ENCODE data around the gene COL4A2.
A peak's percentile ranks its signal among the peaks of the same experiment; 100 is the strongest.

The COL4A2 gene

DNA sequence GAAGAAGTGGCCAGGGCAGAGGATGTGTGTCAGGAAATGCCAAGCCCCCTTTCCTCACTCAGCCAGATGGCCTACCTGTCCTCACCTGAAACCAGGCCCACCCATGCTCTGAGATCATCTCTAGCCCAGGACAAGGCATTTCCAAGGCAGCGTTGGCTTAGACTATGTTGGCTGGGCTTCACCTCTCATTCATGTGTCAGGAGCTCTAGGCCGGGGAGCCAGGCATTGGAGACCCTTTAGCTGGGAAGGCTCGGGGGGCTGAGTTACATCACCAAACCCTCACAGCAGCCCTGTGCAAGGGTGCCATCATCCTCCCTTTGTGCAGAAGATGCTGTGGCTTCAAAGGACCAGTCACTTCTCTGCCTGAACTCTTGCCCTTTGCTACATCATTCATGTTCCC is 40.0 kb downstream of the COL4A2 start:
- H3K4me3 ChIP-seq (ENCODE audit: low read depth, low read length), result no peak overlapping the region
- TF ChIP-seq, protein P1, sequence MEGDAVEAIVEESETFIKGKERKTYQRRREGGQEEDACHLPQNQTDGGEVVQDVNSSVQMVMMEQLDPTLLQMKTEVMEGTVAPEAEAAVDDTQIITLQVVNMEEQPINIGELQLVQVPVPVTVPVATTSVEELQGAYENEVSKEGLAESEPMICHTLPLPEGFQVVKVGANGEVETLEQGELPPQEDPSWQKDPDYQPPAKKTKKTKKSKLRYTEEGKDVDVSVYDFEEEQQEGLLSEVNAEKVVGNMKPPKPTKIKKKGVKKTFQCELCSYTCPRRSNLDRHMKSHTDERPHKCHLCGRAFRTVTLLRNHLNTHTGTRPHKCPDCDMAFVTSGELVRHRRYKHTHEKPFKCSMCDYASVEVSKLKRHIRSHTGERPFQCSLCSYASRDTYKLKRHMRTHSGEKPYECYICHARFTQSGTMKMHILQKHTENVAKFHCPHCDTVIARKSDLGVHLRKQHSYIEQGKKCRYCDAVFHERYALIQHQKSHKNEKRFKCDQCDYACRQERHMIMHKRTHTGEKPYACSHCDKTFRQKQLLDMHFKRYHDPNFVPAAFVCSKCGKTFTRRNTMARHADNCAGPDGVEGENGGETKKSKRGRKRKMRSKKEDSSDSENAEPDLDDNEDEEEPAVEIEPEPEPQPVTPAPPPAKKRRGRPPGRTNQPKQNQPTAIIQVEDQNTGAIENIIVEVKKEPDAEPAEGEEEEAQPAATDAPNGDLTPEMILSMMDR (IDR thresholded peaks at IDR 0.05; ENCODE audit: low read depth, low read length, missing control alignments), result no peak
- H3K27ac ChIP-seq, result peak overlapping the region; percentile 99

DNA sequence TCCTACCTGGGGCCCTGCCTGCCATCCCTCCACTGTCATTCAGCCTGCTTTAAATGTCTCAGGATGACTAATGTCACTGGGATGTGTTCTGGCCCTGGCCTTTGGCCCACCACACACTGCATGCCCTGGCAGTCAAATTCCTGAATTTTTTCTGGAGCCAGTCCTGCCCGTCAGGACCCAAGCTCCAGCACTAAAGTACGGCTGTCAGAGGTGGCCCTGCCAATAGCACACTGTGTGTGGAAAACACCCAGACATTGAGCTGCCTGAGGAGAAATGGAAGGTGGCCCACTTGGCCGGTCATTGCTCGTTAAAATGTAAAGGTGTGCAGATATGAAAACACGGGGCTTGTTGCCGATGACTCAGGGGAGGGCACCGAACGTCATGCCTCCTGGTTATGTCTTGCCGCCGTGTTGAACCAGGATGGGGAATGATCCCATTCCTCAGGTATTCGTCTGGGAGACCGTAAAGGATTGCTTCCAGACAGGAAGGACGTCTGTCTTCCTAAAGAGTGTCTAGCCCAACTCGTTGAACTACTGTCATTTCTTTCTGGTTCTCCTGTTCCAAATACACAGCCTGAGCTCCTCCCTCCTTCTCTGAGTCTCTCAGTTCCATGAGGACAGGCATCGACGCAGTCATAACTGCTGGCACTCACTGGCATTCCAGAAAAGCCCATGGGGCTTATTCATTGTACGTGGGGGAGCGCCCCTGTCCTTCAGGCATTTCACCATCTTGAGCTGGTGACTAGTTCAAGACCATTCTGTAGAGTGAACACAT is 40.6 kb downstream of the COL4A2 start:
- peak overlapping the region; percentile 99 for H3K27ac ChIP-seq
- peaks cover 51% of the 10 kb centered on the region for H3K36me3 ChIP-seq (replicated peaks)
- H3K4me3 ChIP-seq (ENCODE audit: low read depth, low read length), result no peak overlapping the region
- no peaks in the 10 kb centered on the region for H3K27me3 ChIP-seq (replicated peaks)
- TF ChIP-seq, protein P1 (IDR thresholded peaks at IDR 0.05; ENCODE audit: low read depth, low read length, missing control alignments), result no peak
- in situ Hi-C loops (cut with HindIII; ENCODE audit: low pct_ligation_motif_present, low sequenced_read_pairs), result no loop called here
- peak; percentile 88 for DNase-seq

More for the DNA sequence above, 40.0 kb downstream of the COL4A2 start:
- in situ Hi-C loops (cut with HindIII; ENCODE audit: low pct_ligation_motif_present, low sequenced_read_pairs), result no loop called here
- H3K27me3 ChIP-seq (replicated peaks), result no peaks in the 10 kb centered on the region
- H3K36me3 ChIP-seq (replicated peaks), result peaks cover 47% of the 10 kb centered on the region
- DNase-seq, result no peak

DNA sequence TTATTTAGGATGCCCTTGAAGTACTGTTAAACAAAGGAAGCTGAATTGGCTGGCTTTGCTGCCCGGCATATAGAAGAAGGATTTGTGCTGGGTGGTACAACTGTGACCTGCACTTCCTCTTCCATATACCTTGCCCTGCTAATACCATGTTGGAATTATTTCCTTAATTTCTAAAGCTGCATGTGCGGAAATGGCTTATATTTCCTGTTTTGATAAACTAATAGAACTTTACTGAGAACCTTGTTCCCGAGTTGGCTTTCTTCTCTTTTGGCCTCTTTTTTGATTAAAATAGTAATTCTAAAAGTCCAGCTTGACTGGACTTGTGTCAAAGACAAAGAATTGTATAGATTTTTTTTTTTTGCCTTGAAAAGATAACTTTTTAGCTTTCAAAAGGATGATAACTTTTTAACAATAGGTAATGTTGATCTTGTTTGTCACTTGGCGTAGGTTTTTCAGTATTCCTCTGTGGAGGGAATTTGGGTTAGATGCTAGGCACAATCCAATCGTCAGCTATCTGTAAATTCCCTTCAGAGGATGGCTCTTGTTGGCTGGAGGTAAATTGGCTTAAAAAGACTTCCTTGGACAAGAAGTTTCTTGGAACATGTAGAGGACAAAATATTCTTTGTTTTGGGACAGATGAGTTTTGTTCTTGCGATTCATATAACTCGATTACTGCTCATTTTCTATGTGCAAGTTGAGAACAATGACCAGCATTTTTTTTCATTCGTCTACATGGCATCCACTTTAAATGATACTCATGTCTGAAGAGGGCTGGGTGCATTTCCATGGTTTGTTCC is 41.4 kb downstream of the COL4A2 start:
- in situ Hi-C loops (cut with HindIII; ENCODE audit: low pct_ligation_motif_present, low sequenced_read_pairs), result no loop called here
- peaks cover 50% of the 10 kb centered on the region for H3K36me3 ChIP-seq (replicated peaks)
- TF ChIP-seq, protein P1 (IDR thresholded peaks at IDR 0.05; ENCODE audit: low read depth, low read length, missing control alignments), result no peak

DNA sequence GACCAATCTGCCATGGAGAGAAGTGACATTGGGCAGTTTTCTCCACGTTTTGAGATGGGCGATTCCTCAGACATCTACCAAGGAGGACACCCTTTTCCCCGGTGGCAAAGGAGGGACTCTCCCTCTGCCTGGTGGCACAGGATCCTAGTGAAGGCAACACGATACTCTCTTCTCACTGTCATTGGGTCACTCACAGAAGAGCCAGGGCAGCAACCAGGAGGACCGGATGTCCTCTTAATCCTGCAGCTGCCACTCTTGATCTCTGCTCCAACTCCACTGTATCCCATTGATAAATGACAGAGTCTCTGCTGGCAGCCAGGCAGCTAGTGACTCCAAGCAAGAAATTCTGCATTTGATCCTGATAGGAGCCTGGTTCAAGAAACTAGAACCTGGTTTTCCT is 42.2 kb downstream of the COL4A2 start:
- TF ChIP-seq, protein P1 (IDR thresholded peaks at IDR 0.05; ENCODE audit: low read depth, low read length, missing control alignments), result no peak
- Histone ChIP-seq H3K27me3 (replicated peaks) (no peaks in the 10 kb centered on the region), H3K27ac (peak overlapping the region; percentile 99), H3K36me3 (replicated peaks) (peaks cover 50% of the 10 kb centered on the region), H3K4me3 (ENCODE audit: low read depth, low read length) (no peak overlapping the region)
- in situ Hi-C loops (cut with HindIII; ENCODE audit: low pct_ligation_motif_present, low sequenced_read_pairs), result no loop called here
- no peak for DNase-seq

More for the DNA sequence above, 41.4 kb downstream of the COL4A2 start:
- peak overlapping the region; percentile 99 for H3K27ac ChIP-seq
- H3K27me3 ChIP-seq (replicated peaks), result no peaks in the 10 kb centered on the region
- no peak overlapping the region for H3K4me3 ChIP-seq (ENCODE audit: low read depth, low read length)
- DNase-seq, result no peak

DNA sequence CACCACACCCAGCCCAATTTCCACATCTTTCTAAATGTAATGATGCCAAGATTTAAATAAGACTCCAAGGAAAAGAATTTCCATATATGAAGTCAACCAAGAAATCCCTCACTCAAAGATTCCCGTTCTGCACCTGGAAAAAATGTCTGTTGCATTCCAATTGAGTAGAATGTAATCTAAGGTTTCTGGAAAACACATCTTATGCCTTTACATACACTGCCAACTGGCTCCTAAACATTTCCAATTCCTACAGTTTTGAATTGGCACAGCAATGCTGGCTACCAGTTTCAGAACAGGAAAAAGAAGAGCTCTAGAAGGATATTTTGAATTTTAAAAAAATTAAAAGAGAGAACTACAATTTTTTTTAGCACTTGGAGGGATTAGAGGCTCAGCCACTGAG is 43.0 kb downstream of the COL4A2 start:
- no peak for DNase-seq
- Histone ChIP-seq H3K4me3 (ENCODE audit: low read depth, low read length) (no peak overlapping the region), H3K36me3 (replicated peaks) (peaks cover 48% of the 10 kb centered on the region), H3K27me3 (replicated peaks) (no peaks in the 10 kb centered on the region), H3K27ac (no peak overlapping the region)
- TF ChIP-seq, protein P1 (IDR thresholded peaks at IDR 0.05; ENCODE audit: low read depth, low read length, missing control alignments), result no peak
- in situ Hi-C loops (cut with HindIII; ENCODE audit: low pct_ligation_motif_present, low sequenced_read_pairs), result no loop called here
